HCT116 (cell line): ENCODE results near the gene WBP1L. TPM values are rescaled to one million over a fixed set of nuclear protein-coding genes. Genes with fewer than 3 reads are reported as not detected.

Experiments
- ATAC-seq: fragments of 200-7000 bp; cut with Tn5 transposase; 2 replicates; pipeline ENCODE4 v1.9.1; 2020; ENCODE audit warnings: mild to moderate bottlenecking, moderate library complexity
- BruUV-seq: library from RNA; stranded (reverse); fragments of 400-500 nt; replicated peaks from 2 replicates; lab custom pipeline; 2021; lab: Mats Ljungman, UMichigan
- CTCF ChIA-PET: fragments of 300-600 bp; sonication (Branson Sonifier 250); formaldehyde crosslinking; loops from one replicate; lab custom pipeline; 2021; ENCODE audit warnings: antibody characterized with exemption; lab: Charles Lee
- POLR2A ChIA-PET: fragments of 300-600, 350-600 bp; sonication (Branson Sonifier 250); formaldehyde crosslinking; loops from one replicate; lab custom pipeline; 2021; ENCODE audit warnings: antibody characterized with exemption; lab: Charles Lee
- RAD21 ChIA-PET, 2 experiments: fragments of 300-600 bp; sonication (Branson Sonifier 250); formaldehyde crosslinking; loops; one replicate each; lab custom pipeline; 2023; ENCODE audit warnings: low total read pairs in 2 of 2; ENCODE audit not compliant: uncharacterized antibody in 2 of 2, unreplicated experiment in 2 of 2, low non-redundant PET in 1 of 2; lab: Charles Lee
- DNase-seq: peaks from one replicate; pipeline ENCODE4 v3.0.0-alpha.2; 2010; ENCODE audit warnings: low read depth, low spot score
- H2AFZ ChIP-seq: fragments of 200-600 bp; shearing (Covaris generic), sonication (generic); 2 replicates; pipeline ENCODE4 v1.6.1; 2017; ENCODE audit warnings: low read depth, mixed run types, mixed read lengths, antibody characterized with exemption, low read length; ENCODE audit not compliant: poor library complexity, severe bottlenecking
- H3K27ac ChIP-seq: 2 replicates; pipeline ENCODE4 v1.5.1; 2012; ENCODE audit warnings: low read depth, low read length
- H3K27me3 ChIP-seq: fragments of 200-600 bp; sonication (generic); 2 replicates; pipeline ENCODE4 v1.6.1; 2016; ENCODE audit warnings: mixed run types, low read length, mixed read lengths; ENCODE audit not compliant: insufficient read depth
- H3K36me3 ChIP-seq, 2 experiments: fragments of 200-500 bp in 1 of 2; fragments of 200-600 bp in 1 of 2; sonication (Bioruptor generic) in 1 of 2; sonication (generic) in 1 of 2; 2 replicates each; pipeline versions ENCODE4 v1.5.1 to v1.6.1; 2014 to 2016; ENCODE audit warnings: low read length in 2 of 2, inconsistent platforms in 1 of 2, mixed read lengths in 1 of 2, mixed run types in 1 of 2; ENCODE audit not compliant: insufficient read depth in 2 of 2, control insufficient read depth in 1 of 2
- H3K4me1 ChIP-seq, 2 experiments: fragments of 200-600 bp in 1 of 2; sonication (generic) in 1 of 2; 2 replicates each; pipeline versions ENCODE4 v1.5.1 to v1.6.1; 2012 to 2017; ENCODE audit warnings: low read length in 2 of 2, inconsistent platforms in 1 of 2, mild to moderate bottlenecking in 1 of 2, mixed read lengths in 1 of 2, mixed run types in 1 of 2, moderate library complexity in 1 of 2; ENCODE audit not compliant: insufficient read depth in 2 of 2, control insufficient read depth in 1 of 2
- H3K4me2 ChIP-seq: fragments of 200-600 bp; sonication (generic); 2 replicates; pipeline ENCODE4 v1.6.1; 2017; ENCODE audit warnings: mixed run types, low read length, mixed read lengths
- H3K4me3 ChIP-seq, 2 experiments: fragments of 200-600 bp in 1 of 2; sonication (generic) in 1 of 2; replicated peaks in 1 of 2; 2 replicates each; pipeline ENCODE4 v1.5.1; 2011 to 2016; ENCODE audit warnings: low read length in 2 of 2, control low read depth in 1 of 2, low read depth in 1 of 2, mild to moderate bottlenecking in 1 of 2, mixed read lengths in 1 of 2, mixed run types in 1 of 2
- H3K79me2 ChIP-seq: fragments of 200-600 bp; sonication (generic); 2 replicates; pipeline ENCODE4 v1.6.1; 2017; ENCODE audit warnings: mild to moderate bottlenecking, mixed run types, low read length, moderate library complexity, mixed read lengths; ENCODE audit not compliant: insufficient read depth
- H3K9ac ChIP-seq: fragments of 200-600 bp; sonication (generic); 2 replicates; pipeline ENCODE4 v1.6.1; 2016; ENCODE audit warnings: low read length, mixed read lengths
- H3K9me2 ChIP-seq: fragments of 200-600 bp; sonication (generic), shearing (Covaris generic); 2 replicates; pipeline ENCODE4 v1.6.1; 2017; ENCODE audit warnings: mixed run types, mild to moderate bottlenecking, moderate library complexity; ENCODE audit not compliant: insufficient read depth
- H3K9me3 ChIP-seq, 2 experiments: fragments of 200-500 bp in 1 of 2; fragments of 200-600 bp in 1 of 2; sonication (Bioruptor generic) in 1 of 2; sonication (generic) in 1 of 2; 2 replicates each; pipeline ENCODE4 v1.6.1; 2014 to 2017; ENCODE audit warnings: low read length in 2 of 2, mixed read lengths in 2 of 2, inconsistent platforms in 1 of 2, low read depth in 1 of 2, mild to moderate bottlenecking in 1 of 2, mixed run types in 1 of 2, moderate library complexity in 1 of 2; ENCODE audit not compliant: control insufficient read depth in 1 of 2, insufficient read depth in 1 of 2
- H4K20me1 ChIP-seq: fragments of 200-600 bp; sonication (generic), shearing (Covaris generic); 2 replicates; pipeline ENCODE4 v1.6.1; 2017; ENCODE audit warnings: mixed run types, mild to moderate bottlenecking, moderate library complexity; ENCODE audit not compliant: insufficient read depth
- ATF3 ChIP-seq: IDR thresholded peaks from 2 replicates; pipeline ENCODE4 v1.6.1; 2012
- CBX3 ChIP-seq: IDR thresholded peaks from 2 replicates; pipeline ENCODE4 v1.6.1; 2012; ENCODE audit warnings: low read depth
- CEBPB ChIP-seq: IDR thresholded peaks from 2 replicates; pipeline ENCODE4 v1.6.1; 2012; ENCODE audit warnings: low read depth
- EGR1 ChIP-seq: IDR thresholded peaks from 2 replicates; pipeline ENCODE4 v1.6.1; 2012; ENCODE audit warnings: low read depth
- FOSL1 ChIP-seq: IDR thresholded peaks from 2 replicates; pipeline ENCODE4 v1.6.1; 2012; ENCODE audit warnings: low read depth
- SIN3A ChIP-seq: IDR thresholded peaks from 2 replicates; pipeline ENCODE4 v1.6.1; 2012; ENCODE audit warnings: low read depth
- TCF7L2 ChIP-seq: IDR thresholded peaks from 2 replicates; pipeline ENCODE4 v1.7.0; 2011; ENCODE audit warnings: borderline replicate concordance, inconsistent platforms; ENCODE audit not compliant: insufficient read depth, insufficient read length; ENCODE audit errors: extremely low read depth
- ZNF274 ChIP-seq: fragments of 200-500 bp; sonication (Bioruptor generic); IDR thresholded peaks from 2 replicates; pipeline ENCODE4 v1.6.1; 2014; ENCODE audit warnings: mild to moderate bottlenecking, low read depth, low read length, inconsistent platforms
- intact Hi-C: fragments of 100-400 bp; cut with micrococcal nuclease; formaldehyde crosslinking; loops from 2 replicates; pipeline ENCODE4 v1.10.0; 2022
- total RNA-seq: library from RNA; stranded (reverse); gene quantifications from one replicate; pipeline ENCODE4 v1.2.1, GENCODE V29; 2021; ENCODE audit not compliant: unreplicated experiment
- TF ChIP-seq, protein P1 (sequence below): IDR thresholded peaks from 2 replicates; pipeline ENCODE4 v1.6.1; 2011; ENCODE audit warnings: mild to moderate bottlenecking, low read length, moderate library complexity; ENCODE audit not compliant: insufficient replicate concordance; ENCODE audit errors: extremely low read depth

The WBP1L gene
- total RNA-seq, 1 experiment from 2014 or later, result 25.2 TPM

DNA sequence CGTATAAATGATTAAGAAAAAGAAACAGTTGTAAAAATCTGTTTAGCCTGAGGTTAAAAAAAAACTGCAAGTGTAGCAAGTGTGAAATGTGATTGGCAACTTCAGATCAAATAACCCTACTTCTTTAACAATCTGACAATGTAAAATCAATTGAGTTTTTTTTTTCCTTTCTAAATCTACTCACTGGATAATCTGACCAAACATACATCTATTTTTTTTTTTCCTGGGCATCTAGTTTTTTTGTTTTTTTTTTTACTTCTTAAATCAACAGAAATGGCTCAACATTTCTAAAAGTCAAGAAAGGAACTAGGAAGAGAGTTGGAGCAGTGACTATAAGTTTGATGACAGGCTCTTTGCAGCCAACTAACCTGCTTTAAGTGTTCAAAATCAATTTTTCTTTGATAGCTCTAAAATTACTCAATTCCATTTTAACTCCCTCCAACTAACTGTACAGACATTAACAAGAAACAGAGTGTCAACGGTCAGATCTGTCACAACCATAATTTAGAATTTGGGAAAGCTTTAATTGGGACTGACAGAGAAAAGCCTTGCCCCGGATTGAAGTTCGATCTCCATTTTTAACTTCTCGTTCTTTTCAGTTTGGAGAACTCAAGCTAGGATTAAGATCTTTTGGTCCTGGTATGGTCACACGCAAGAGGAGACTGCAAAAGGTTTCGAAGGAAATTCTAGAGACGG, 30.8 kb upstream of the WBP1L start:
- H3K79me2 ChIP-seq, result peaks cover 35% of the 10 kb centered on the region
- peak overlapping the region; percentile 65 for H3K27ac ChIP-seq
- ChIA-PET RAD21 (no interaction called here), CTCF (interaction anchor here (1.2 to 1.9 kb wide), 2 partner anchors 30 to 34 kb away, joined by 6 to 16 read pairs; partner anchors contain the start of gene WBP1L), POLR2A (interaction anchor here (0.7 to 1.7 kb wide), 3 partner anchors 54 to 104 kb away, joined by 3 to 8 read pairs (median 4); no protein-coding TSS in a partner anchor)
- no peaks in the 10 kb centered on the region for H3K9me3 ChIP-seq
- no peaks in the 10 kb centered on the region for H4K20me1 ChIP-seq
- no peaks in the 10 kb centered on the region for H3K27me3 ChIP-seq
- no TSS peak for BruUV-seq
- peak overlapping the region; percentile 96 for H3K9ac ChIP-seq
- peak overlapping the region; percentile 44 for H2AFZ ChIP-seq
- no peaks in the 10 kb centered on the region for H3K9me2 ChIP-seq
- H3K36me3 ChIP-seq, result no peaks in the 10 kb centered on the region; a peak in 1 of 4 replicates
- no peak for ATAC-seq
- H3K4me1 ChIP-seq, result peaks cover 12 to 29% of the 10 kb centered on the region in 2 experiments
- intact Hi-C loops, result loop anchor here (5.0 kb wide), 1 partner anchor 106 kb away; no protein-coding TSS in a partner anchor
- peak overlapping the region; percentile 88 to 95 for H3K4me3 ChIP-seq
- TF ChIP-seq TCF7L2, result no peak
- no peak for TF ChIP-seq ZNF274
- TF ChIP-seq, protein P1, sequence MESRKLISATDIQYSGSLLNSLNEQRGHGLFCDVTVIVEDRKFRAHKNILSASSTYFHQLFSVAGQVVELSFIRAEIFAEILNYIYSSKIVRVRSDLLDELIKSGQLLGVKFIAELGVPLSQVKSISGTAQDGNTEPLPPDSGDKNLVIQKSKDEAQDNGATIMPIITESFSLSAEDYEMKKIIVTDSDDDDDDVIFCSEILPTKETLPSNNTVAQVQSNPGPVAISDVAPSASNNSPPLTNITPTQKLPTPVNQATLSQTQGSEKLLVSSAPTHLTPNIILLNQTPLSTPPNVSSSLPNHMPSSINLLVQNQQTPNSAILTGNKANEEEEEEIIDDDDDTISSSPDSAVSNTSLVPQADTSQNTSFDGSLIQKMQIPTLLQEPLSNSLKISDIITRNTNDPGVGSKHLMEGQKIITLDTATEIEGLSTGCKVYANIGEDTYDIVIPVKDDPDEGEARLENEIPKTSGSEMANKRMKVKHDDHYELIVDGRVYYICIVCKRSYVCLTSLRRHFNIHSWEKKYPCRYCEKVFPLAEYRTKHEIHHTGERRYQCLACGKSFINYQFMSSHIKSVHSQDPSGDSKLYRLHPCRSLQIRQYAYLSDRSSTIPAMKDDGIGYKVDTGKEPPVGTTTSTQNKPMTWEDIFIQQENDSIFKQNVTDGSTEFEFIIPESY, result no peak
- TF ChIP-seq SIN3A, result no peak
- TF ChIP-seq FOSL1, result no peak
- TF ChIP-seq CEBPB, result no peak
- TF ChIP-seq ATF3, result no peak
- no peak for TF ChIP-seq CBX3
- no peak for TF ChIP-seq EGR1
- TF ChIP-seq, all 23 proteins: peak for 0
- H3K4me2 ChIP-seq, result peak overlapping the region; percentile 97
- no peak for DNase-seq
